EH (cell line): ENCODE measurements around the gene ZNF480.
"Not testable (repeated sequence)": the region's sequence is repeated elsewhere in the genome, so short reads cannot be mapped to it uniquely, and the experiment has no call there.

Experiments used
- DNase-seq: peaks from one replicate; pipeline ENCODE4 v3.0.0-alpha.2; 2015; ENCODE audit warnings: low read depth

The ZNF480 gene

DNA sequence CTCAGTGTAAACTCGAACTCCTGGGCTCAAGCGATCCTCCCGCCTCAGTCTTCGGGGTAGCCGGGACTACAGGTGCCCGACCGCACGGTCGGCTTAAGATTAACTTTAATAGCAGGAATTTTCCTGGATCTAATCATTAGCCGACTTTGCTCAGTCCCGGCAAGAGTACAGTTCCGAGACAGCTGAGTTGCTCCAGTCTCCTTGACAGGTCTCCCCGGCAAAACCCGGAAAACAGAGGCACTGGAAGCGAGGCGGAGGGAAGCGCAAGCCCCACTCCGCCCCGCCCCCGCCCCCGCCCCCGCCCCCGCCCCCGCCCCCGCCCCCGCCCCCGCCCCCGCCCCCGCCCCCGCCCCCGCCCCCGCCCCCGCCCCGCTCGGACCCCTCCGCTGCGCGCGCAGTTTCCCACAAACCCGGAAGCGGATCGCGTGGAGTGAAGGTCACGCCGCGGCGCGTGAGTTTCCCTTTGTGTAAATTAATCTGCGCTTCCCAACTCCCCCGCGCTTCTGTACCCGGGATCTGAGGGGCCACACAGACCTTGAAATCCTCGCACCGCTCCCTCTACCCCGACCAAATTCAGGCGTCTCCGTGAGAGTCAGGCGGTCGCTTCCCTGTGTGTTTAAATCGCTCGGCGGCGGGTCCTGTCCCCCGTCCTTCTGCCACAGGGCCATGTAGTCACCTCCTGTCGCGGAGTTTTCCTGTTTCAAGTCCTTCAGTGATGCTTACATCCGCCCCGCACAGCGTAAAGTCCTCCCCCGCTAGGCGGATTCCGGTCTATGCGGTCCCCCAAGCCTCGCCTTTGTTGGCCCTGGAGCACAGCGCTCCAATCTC, at the start of gene ZNF480:
TSS of gene ZNF480 (plus strand) at position 397 of the 828 bp plus-strand sequence. CDS start 3,244 bp downstream, outside the sequence.
- peak; percentile 79 for DNase-seq

DNA sequence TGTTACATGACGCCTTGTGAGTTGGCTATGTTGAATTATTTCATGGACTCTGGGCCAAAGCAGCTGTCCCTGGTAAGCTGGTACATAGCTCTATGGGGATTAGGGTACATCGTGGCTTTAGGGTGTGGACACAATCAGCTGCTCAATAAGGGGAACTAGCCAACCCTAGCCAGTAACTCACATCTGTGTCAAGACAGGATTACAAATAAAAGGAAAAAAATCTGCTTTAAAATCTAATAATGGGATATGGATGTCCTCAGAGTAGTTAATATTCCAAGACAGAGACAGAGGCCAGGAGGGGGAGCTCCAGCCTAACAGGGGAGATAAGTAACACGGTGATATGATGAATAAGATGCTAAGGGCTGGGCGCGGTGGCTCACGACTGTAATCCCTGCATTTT, 48.7 kb upstream of the ZNF480 start:
- DNase-seq, result peak; percentile 57

- DNase-seq, result no peak
Measured at GRCh38 chr19:52258426-52258825, 38.5 kb upstream of the ZNF480 start.

DNA sequence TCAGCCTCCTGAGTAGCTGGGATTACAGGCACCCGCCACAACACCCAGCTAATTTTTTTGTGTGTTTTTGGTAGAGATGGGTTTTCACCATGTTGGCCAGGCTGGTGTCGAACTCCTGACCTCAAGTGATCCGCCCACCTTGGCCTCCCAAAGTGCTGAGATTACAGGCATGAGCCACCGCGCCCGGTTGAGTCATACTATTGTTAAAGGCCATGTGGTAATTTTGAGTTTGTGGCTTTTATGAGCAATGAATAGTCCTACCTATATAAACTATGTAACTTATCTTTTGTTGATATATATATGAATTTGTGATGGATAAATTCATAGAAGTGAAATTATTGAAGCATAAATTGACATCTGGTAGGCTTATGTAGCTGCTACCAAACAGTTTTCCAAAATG, 31.4 kb upstream of the ZNF480 start:
- DNase-seq, result not testable (repeated sequence)

GRCh38 chr19:52269338-52270261, 27.4 kb upstream of the ZNF480 start, which contains the start of gene ZNF766:
Gene ZNF766, plus strand, starts transcription at chr19:52269587. Its CDS starts 27 bp downstream, at chr19:52269614.
- DNase-seq, result peak; percentile 95

DNA sequence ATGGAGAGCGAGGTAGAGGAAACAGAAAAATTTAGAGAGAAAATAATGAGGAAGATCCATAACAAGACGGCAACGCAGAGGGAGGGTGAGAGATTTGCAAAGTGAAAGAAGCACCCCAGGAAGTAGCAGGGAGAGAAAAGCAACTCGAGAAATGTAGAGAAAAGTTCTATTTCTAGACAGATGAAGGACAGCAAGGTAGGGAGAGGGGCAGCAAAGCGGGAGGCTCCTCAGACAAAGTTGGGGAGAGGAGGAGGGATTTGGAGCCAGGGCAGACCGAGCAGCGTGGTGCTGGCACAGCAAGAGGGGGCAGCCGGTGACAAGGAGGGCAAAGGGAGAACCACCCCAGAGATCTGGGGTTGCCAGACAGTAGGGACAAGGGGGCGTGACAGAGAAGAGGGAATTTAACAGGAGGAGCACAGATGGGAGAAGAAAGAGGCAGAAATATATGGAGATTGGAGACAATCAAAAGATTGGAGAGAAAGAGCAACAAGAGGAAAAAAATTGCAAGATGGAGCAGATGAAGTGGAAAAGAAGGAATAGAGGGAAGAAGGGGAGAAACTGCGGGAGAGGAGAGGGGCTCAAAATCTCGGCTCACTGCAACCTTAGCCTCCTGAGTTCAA, 26.6 kb upstream of the ZNF480 start:
- peak; percentile 36 for DNase-seq

- DNase-seq, result no peak
Measured at GRCh38 chr19:52273301-52273700, 23.7 kb upstream of the ZNF480 start.

- no peak for DNase-seq
Measured at GRCh38 chr19:52274191-52274590, 22.8 kb upstream of the ZNF480 start.

GRCh38 chr19:52275988-52276387, 21.0 kb upstream of the ZNF480 start:
- no peak for DNase-seq

GRCh38 chr19:52277471-52277870, 19.5 kb upstream of the ZNF480 start:
- no peak for DNase-seq

DNA sequence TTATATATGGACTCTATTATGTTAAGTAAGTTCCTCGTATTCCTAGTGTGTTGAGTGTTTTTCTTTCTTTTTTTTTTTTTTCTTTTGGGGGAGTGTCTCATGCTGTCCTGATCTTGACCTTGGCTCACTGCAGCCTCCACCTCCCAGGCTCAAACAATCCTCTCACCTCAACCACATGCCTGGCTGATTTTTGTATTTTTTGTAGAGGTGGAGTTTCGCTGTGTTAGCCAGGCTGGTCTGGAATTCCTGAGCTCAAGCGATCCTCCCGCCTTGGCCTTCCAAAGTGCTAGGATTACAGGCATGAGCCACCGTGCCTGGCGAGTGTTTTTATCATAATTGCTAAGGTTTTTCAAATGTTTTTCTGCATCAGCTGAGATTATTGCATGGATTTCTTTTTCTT, 10.7 kb upstream of the ZNF480 start:
- DNase-seq, result no peak

- no peak for DNase-seq
Measured at GRCh38 chr19:52291781-52292180, 5.2 kb upstream of the ZNF480 start.

DNA sequence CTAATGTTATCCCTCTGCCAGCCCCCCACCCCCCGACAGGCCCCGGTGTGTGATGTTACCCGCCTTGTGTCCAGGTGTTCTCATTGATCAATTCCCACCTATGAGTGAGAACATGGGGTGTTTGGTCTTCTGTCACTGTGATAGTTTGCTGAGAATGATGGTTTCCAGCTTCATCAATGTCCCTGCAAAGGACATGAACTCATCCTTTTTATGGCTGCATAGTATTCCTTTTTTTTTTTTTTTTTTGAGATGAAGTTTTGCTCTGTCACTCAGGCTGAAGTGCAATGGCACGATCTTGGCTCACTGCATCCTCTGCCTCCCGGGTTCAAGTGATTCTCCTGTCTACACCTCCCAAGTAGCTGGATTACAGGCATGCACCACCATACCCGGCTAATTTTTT, 4.0 kb upstream of the ZNF480 start:
- DNase-seq, result not testable (repeated sequence)

- no peak for DNase-seq
Measured at GRCh38 chr19:52296400-52296772, 583 bp upstream of the ZNF480 start.

GRCh38 chr19:52297601-52298364, 814 bp downstream of the ZNF480 start:
- peak; percentile 5 for DNase-seq

DNA sequence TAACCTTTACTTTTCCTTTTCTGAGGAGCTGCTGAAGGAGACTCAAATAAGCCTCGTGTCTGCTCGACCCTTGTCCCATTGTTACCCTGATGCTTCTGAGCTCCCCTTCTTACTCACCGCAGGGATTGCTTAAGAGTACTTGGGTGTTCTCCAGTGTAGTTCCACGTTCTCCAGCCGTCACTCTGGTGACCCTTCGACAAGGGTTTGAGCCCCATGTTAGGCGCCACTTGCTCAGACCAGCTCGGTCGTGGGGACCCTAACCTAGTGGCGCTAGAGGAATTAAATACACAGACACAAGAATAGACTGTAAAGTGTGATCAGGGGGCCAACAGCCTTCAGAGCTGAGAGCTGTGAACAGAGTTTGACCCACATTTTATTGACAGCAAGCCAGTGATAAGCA, 10.3 kb downstream of the ZNF480 start:
- peak; percentile 12 for DNase-seq

GRCh38 chr19:52322429-52322828, 25.5 kb downstream of the ZNF480 start:
- DNase-seq, result no peak

DNA sequence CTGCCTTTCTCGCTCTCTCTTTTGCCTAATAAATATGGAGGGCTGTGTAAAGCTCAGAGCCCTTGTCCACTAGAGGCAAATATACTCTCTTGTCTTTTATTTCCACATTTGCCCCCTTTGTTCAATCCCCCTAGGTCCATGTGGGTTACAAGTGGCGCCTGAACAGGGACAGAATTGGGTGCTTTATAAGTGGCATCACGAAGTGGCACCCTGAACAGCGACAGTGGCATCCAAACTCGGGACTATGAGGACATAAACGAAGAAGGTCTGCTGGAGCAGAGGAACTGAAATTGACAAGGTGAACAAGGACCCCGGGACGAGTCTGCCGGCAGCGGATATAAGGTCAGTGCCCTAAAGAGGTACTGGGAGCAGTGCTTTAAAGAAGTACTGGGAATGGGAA, 34.8 kb downstream of the ZNF480 start:
- DNase-seq, result no peak

- no peak for DNase-seq
Measured at GRCh38 chr19:52335768-52336116, 38.8 kb downstream of the ZNF480 start.

GRCh38 chr19:52336117-52336790, 39.3 kb downstream of the ZNF480 start, which contains the start of gene ZNF610:
Gene ZNF610, plus strand, starts transcription at chr19:52336243. Its CDS starts 12,930 bp downstream, at chr19:52349173.
- peak; percentile 82 for DNase-seq

GRCh38 chr19:52336791-52337381, 39.9 kb downstream of the ZNF480 start:
- no peak for DNase-seq
